ENCODE measurements around the gene CD79A. TPM values are rescaled to one million over a fixed set of nuclear protein-coding genes. Genes with fewer than 3 reads are reported as not detected.

CD79A gene
- total RNA-seq, 1 experiment from 2014 or later: 970 TPM

- peak; percentile 100 for DNase-seq
- H3K79me2 ChIP-seq (ENCODE audit: low read length): peaks cover 44% of the 10 kb centered on the region
- H3K36me3 ChIP-seq (ENCODE audit: insufficient read depth, low read length): peaks cover 43% of the 10 kb centered on the region
- H2AFZ ChIP-seq (ENCODE audit: low read length): peak within 1 kb of the TSS; percentile 92
- H3K4me1 ChIP-seq (ENCODE audit: low read length): peaks cover 43% of the 10 kb centered on the region
- H3K9me3 ChIP-seq (ENCODE audit: low read length): no peaks in the 10 kb centered on the region
- H3K4me2 ChIP-seq (ENCODE audit: low read depth, low read length, poor library complexity, severe bottlenecking): peak within 1 kb of the TSS; percentile 81
- peak within 1 kb of the TSS; percentile 96 for H3K4me3 ChIP-seq (ENCODE audit: low read length)
- H3K27ac ChIP-seq (ENCODE audit: low read length): peak within 1 kb of the TSS; percentile 89
- H4K20me1 ChIP-seq (ENCODE audit: insufficient read depth, low read depth, low read length): peaks cover 39% of the 10 kb centered on the region; the same call in 1 of the 2 replicates
- H3K9ac ChIP-seq (ENCODE audit: low read length): peak within 1 kb of the TSS; percentile 100
- no peaks in the 10 kb centered on the region for H3K27me3 ChIP-seq (ENCODE audit: low read length)
- no peaks in the 10 kb centered on the region for H3K9me2 ChIP-seq (replicated peaks; ENCODE audit: insufficient read depth, low read length)
Observed at GRCh38 chr19:41859618-41860418, 17.3 kb upstream of the CD79A start, which contains the start of gene RPS19. Gene RPS19, plus strand, starts transcription at chr19:41860255. Its CDS starts 520 bp downstream, at chr19:41860775.

DNA sequence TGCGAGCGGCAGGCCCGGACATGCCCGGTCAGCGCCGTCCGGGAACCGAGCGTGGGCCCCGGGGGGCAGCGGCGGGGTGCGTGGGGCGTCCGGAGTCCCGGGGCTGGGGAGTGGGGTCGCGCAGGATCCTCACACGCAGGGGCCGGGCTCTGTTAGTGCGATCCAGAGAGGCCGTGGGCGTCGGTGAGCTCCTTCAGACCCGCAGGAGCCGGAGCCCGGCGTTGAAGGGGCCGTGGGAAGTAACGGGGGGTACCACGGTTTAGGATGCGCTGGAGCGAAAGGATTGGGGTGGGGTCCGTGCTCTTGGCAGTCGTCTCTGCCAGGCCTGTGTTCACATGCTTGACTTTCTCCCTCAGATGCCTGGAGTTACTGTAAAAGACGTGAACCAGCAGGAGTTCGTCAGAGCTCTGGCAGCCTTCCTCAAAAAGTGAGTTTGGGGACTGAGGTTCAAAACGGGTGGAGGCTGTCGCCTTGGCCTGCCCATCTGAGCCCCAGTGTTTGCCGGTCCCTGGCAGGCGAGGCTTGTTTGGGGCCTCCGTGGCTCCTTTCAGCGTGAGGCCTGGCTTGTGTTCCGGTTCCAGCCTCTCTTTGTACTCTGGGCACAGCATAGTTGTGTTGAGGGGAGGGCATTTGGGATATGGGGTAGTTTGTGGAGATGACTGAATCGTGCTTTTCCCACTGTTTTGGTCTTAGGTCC lies 16.5 kb upstream of the CD79A start:
- Histone ChIP-seq H3K79me2 (ENCODE audit: low read length) (peaks cover 45% of the 10 kb centered on the region), H3K4me1 (ENCODE audit: low read length) (peaks cover 47% of the 10 kb centered on the region)

DNA sequence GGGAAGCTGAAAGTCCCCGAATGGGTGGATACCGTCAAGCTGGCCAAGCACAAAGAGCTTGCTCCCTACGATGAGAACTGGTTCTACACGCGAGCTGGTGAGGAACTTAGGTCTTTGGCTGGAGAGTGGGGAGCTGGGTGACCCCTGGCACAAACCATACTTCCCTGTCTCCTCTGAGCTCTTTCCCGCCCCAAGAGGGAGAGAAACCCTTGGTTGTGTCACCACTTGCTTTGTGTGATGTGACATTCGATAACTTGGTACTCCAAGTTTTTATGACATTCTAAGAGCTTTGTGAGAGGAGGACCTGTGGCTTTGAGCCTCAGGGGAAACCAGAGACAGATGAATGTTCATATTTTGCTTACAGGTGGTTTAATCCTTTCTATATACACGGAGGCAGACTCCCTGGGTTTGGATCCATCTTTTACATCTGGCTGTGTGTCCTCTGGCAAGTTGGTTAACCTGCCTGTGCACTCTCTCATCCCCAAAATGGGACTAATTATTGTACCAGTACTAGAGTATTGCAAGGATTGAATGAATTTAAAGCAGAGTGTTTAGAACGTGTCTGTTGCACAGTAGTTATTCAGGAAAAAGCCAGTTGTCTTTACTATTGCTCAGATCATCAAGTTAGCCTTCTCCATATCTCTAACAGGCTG lies 15.8 kb upstream of the CD79A start:
- Histone ChIP-seq H3K4me2 (ENCODE audit: low read depth, low read length, poor library complexity, severe bottlenecking) (peak overlapping the region; percentile 81), H3K79me2 (ENCODE audit: low read length) (peaks cover 45% of the 10 kb centered on the region), H3K9me2 (replicated peaks; ENCODE audit: insufficient read depth, low read length) (no peaks in the 10 kb centered on the region), H2AFZ (ENCODE audit: low read length) (no peak overlapping the region), H3K4me3 (ENCODE audit: low read length) (peak overlapping the region; percentile 96), H3K9me3 (ENCODE audit: low read length) (no peaks in the 10 kb centered on the region), H3K27ac (ENCODE audit: low read length) (peak overlapping the region; percentile 89), H3K4me1 (ENCODE audit: low read length) (peaks cover 47% of the 10 kb centered on the region), H4K20me1 (ENCODE audit: insufficient read depth, low read depth, low read length) (peaks cover 46% of the 10 kb centered on the region; the same call in 1 of the 2 replicates), H3K27me3 (ENCODE audit: low read length) (no peaks in the 10 kb centered on the region), H3K36me3 (ENCODE audit: insufficient read depth, low read length) (peaks cover 47% of the 10 kb centered on the region), H3K9ac (ENCODE audit: low read length) (peak overlapping the region; percentile 100)
- DNase-seq: no peak

More for the DNA sequence above, 16.5 kb upstream of the CD79A start:
- DNase-seq: peak; percentile 61
- Histone ChIP-seq H3K9ac (ENCODE audit: low read length) (peak overlapping the region; percentile 100), H3K4me2 (ENCODE audit: low read depth, low read length, poor library complexity, severe bottlenecking) (peak overlapping the region; percentile 81), H3K9me3 (ENCODE audit: low read length) (no peaks in the 10 kb centered on the region), H4K20me1 (ENCODE audit: insufficient read depth, low read depth, low read length) (peaks cover 45% of the 10 kb centered on the region; the same call in 1 of the 2 replicates), H3K4me3 (ENCODE audit: low read length) (peak overlapping the region; percentile 96), H3K9me2 (replicated peaks; ENCODE audit: insufficient read depth, low read length) (no peaks in the 10 kb centered on the region), H3K27ac (ENCODE audit: low read length) (peak overlapping the region; percentile 89), H3K36me3 (ENCODE audit: insufficient read depth, low read length) (peaks cover 47% of the 10 kb centered on the region), H3K27me3 (ENCODE audit: low read length) (no peaks in the 10 kb centered on the region), H2AFZ (ENCODE audit: low read length) (no peak overlapping the region)

- H3K4me1 ChIP-seq (ENCODE audit: low read length): peaks cover 47% of the 10 kb centered on the region
- DNase-seq: no peak
- H3K36me3 ChIP-seq (ENCODE audit: insufficient read depth, low read length): peaks cover 47% of the 10 kb centered on the region
Observed at GRCh38 chr19:41861846-41862245, 15.2 kb upstream of the CD79A start.

GRCh38 chr19:41862445-41862986 lies 14.6 kb upstream of the CD79A start:
- peak overlapping the region; percentile 100; the same call in 1 of the 2 replicates for H3K9ac ChIP-seq (ENCODE audit: low read length)
- peaks cover 47% of the 10 kb centered on the region for H3K36me3 ChIP-seq (ENCODE audit: insufficient read depth, low read length)
- no peak overlapping the region for H2AFZ ChIP-seq (ENCODE audit: low read length)
- H3K79me2 ChIP-seq (ENCODE audit: low read length): peaks cover 45% of the 10 kb centered on the region
- no peaks in the 10 kb centered on the region for H3K9me3 ChIP-seq (ENCODE audit: low read length)
- peaks cover 47% of the 10 kb centered on the region for H3K4me1 ChIP-seq (ENCODE audit: low read length)
- H3K27me3 ChIP-seq (ENCODE audit: low read length): no peaks in the 10 kb centered on the region
- no peak overlapping the region; the same call in 1 of the 2 replicates for H3K4me3 ChIP-seq (ENCODE audit: low read length)
- H3K27ac ChIP-seq (ENCODE audit: low read length): peak overlapping the region; percentile 89
- H4K20me1 ChIP-seq (ENCODE audit: insufficient read depth, low read depth, low read length): peaks cover 49% of the 10 kb centered on the region; the same call in 1 of the 2 replicates
- peak overlapping the region; percentile 81 for H3K4me2 ChIP-seq (ENCODE audit: low read depth, low read length, poor library complexity, severe bottlenecking)
- no peaks in the 10 kb centered on the region for H3K9me2 ChIP-seq (replicated peaks; ENCODE audit: insufficient read depth, low read length)
- DNase-seq: no peak

More at GRCh38 chr19:41861846-41862245, 15.2 kb upstream of the CD79A start:
- peaks cover 45% of the 10 kb centered on the region for H3K79me2 ChIP-seq (ENCODE audit: low read length)
- peak overlapping the region; percentile 81 for H3K4me2 ChIP-seq (ENCODE audit: low read depth, low read length, poor library complexity, severe bottlenecking)
- H2AFZ ChIP-seq (ENCODE audit: low read length): no peak overlapping the region
- no peaks in the 10 kb centered on the region for H3K9me2 ChIP-seq (replicated peaks; ENCODE audit: insufficient read depth, low read length)
- H3K9ac ChIP-seq (ENCODE audit: low read length): peak overlapping the region; percentile 100
- no peaks in the 10 kb centered on the region for H3K9me3 ChIP-seq (ENCODE audit: low read length)
- H4K20me1 ChIP-seq (ENCODE audit: insufficient read depth, low read depth, low read length): peaks cover 48% of the 10 kb centered on the region; the same call in 1 of the 2 replicates
- H3K27ac ChIP-seq (ENCODE audit: low read length): peak overlapping the region; percentile 89
- H3K27me3 ChIP-seq (ENCODE audit: low read length): no peaks in the 10 kb centered on the region
- H3K4me3 ChIP-seq (ENCODE audit: low read length): peak overlapping the region; percentile 96; the same call in 1 of the 2 replicates

DNA sequence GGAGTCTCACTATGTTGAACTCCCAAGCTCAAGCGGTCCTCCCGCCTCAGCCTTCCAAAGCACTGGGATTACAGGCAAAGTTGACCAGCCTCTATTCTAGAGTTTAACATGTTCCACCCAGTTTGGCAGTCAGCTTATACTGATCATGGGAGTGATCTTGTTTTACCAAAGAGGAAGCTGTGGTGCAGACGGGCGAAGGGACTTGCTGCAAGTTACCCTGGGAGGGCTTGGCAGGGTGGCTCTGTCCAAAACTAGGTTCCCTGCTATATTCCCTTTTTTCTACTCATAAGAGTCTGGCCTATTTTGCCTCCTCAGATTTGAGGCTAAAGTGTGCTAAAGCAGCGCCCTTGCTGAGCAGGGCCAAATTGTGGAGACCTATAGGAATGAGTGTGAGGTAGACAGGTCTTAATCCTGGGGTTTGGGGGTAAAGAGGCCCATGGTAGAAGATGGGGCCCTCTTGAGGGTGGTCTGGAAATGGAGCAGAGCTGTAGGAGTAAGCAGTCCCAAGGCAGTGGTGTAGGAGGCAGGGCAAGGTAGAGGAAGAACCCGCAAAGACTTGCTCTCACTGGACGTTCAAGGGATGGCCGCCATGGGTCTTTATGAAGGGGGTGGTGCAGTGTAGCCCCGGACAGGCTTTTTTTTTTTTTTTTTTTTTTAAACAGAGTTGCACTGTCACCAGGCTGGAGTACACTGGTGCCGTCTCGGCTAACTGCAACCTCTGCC lies 13.7 kb upstream of the CD79A start:
- Histone ChIP-seq H3K9me3 (ENCODE audit: low read length) (no peaks in the 10 kb centered on the region), H3K27ac (ENCODE audit: low read length) (no peak overlapping the region), H4K20me1 (ENCODE audit: insufficient read depth, low read depth, low read length) (peaks cover 57% of the 10 kb centered on the region; the same call in 1 of the 2 replicates), H3K4me3 (ENCODE audit: low read length) (no peak overlapping the region), H3K9me2 (replicated peaks; ENCODE audit: insufficient read depth, low read length) (no peaks in the 10 kb centered on the region), H3K36me3 (ENCODE audit: insufficient read depth, low read length) (peaks cover 56% of the 10 kb centered on the region), H3K27me3 (ENCODE audit: low read length) (no peaks in the 10 kb centered on the region), H3K79me2 (ENCODE audit: low read length) (peaks cover 45% of the 10 kb centered on the region), H3K9ac (ENCODE audit: low read length) (no peak overlapping the region), H2AFZ (ENCODE audit: low read length) (no peak overlapping the region), H3K4me2 (ENCODE audit: low read depth, low read length, poor library complexity, severe bottlenecking) (peak overlapping the region; percentile 81), H3K4me1 (ENCODE audit: low read length) (peaks cover 47% of the 10 kb centered on the region)
- DNase-seq: no peak

GRCh38 chr19:41864374-41864773 lies 12.7 kb upstream of the CD79A start:
- peaks cover 66% of the 10 kb centered on the region for H3K36me3 ChIP-seq (ENCODE audit: insufficient read depth, low read length)
- H3K4me1 ChIP-seq (ENCODE audit: low read length): peaks cover 41% of the 10 kb centered on the region
- H3K4me2 ChIP-seq (ENCODE audit: low read depth, low read length, poor library complexity, severe bottlenecking): no peak overlapping the region
- H3K9me3 ChIP-seq (ENCODE audit: low read length): no peaks in the 10 kb centered on the region
- 0 out of 2 replicates have a peak overlapping the region, but pooled peaks have one; percentile 12 for H3K27ac ChIP-seq (ENCODE audit: low read length)
- no peak overlapping the region for H3K9ac ChIP-seq (ENCODE audit: low read length)
- H4K20me1 ChIP-seq (ENCODE audit: insufficient read depth, low read depth, low read length): peaks cover 60% of the 10 kb centered on the region; the same call in 1 of the 2 replicates
- H3K79me2 ChIP-seq (ENCODE audit: low read length): peaks cover 45% of the 10 kb centered on the region
- H3K27me3 ChIP-seq (ENCODE audit: low read length): no peaks in the 10 kb centered on the region
- DNase-seq: no peak
- H3K9me2 ChIP-seq (replicated peaks; ENCODE audit: insufficient read depth, low read length): no peaks in the 10 kb centered on the region
- no peak overlapping the region for H3K4me3 ChIP-seq (ENCODE audit: low read length)
- H2AFZ ChIP-seq (ENCODE audit: low read length): no peak overlapping the region
